Thyroid gland (tissue), 4 donors: ENCODE results near the gene MARCHF2.

Experiments used
- CTCF ChIP-seq, 6 experiments: fragments of 200-600 bp in 3 of 6; fragments of 450-650 bp in 3 of 6; sonication (generic) in 3 of 6; IDR thresholded peaks; one replicate each; pipeline ENCODE4 v1.5.1; 2016 to 2019; ENCODE audit warnings: antibody characterized with exemption in 6 of 6, mild to moderate bottlenecking in 2 of 6, inconsistent platforms in 1 of 6, moderate library complexity in 1 of 6
- POLR2A ChIP-seq, 2 donors: fragments of 450-650 bp; IDR thresholded peaks; one replicate each; pipeline ENCODE4 v1.6.1; 2017; ENCODE audit warnings: antibody characterized with exemption in 2 of 2, mild to moderate bottlenecking in 2 of 2, moderate library complexity in 1 of 2

GRCh38 chr19:8397746-8398310, 15.3 kb upstream of the MARCHF2 start:
- TF ChIP-seq CTCF (IDR thresholded peaks at IDR 0.05) (no peak), POLR2A (IDR thresholded peaks at IDR 0.05) (no peak)
